HG03066 (cell line): ENCODE results near the gene RPS10.

ENCODE experiments used
- ATAC-seq: cut with Tn5 transposase; IDR thresholded peaks from one replicate; pipeline ENCODE4 v1.9.1; 2021; ENCODE audit warnings: low read depth; ENCODE audit not compliant: unreplicated experiment

The RPS10 gene

GRCh38 chr6:34425498-34426410, at the start of gene RPS10:
TSS of gene RPS10 (minus strand) at chr6:34426069. CDS start at chr6:34425221, 848 bp downstream.
- peak; percentile 79 for ATAC-seq

- ATAC-seq: no peak
These were observed 49.4 kb upstream of the RPS10 start for GRCh38 chr6:34475238-34475682.

- no peak for ATAC-seq
These were observed 48.9 kb upstream of the RPS10 start for GRCh38 chr6:34474754-34475153.

- ATAC-seq: no peak
These were observed 48.1 kb upstream of the RPS10 start for GRCh38 chr6:34473967-34474366.

DNA sequence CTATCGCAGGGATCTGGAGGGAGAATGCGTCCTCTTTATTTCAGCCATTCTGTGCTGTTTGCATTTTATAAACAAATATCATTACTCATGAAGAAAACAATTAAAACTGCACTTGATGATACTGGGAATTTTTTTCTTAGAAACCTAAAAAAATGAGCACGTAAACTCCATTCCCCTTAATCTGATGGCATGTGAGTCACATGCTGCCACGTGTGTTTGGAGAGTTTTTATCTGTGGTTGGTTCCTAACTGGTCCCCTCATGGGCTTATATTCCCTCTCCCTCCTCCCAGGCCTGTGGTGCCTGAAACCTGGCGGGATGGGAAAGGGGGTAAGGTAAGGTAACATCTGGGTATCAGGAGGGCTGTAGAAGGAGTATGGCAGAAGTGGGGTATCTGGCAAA, 46.6 kb upstream of the RPS10 start:
- ATAC-seq: no peak

DNA sequence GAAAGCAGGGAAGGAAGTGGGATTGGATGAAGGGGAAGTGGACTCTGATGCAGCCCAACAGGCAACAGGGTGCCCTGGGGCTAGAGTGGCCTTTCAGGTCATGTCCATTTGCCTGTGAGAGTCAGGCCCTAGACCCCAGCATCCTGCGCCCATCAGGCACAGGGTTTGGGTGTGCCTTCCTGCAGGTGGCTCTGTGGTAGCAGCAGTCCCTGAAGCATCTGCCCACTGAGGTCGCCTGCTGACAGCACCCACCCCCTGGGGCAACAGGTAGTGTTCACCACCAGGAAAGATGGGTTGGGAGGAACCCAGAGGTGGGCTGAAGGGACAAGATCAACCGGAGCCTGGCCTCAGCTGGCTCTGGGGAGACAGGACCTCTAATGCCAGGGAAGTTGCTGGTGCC, 43.6 kb upstream of the RPS10 start:
- ATAC-seq: no peak

DNA sequence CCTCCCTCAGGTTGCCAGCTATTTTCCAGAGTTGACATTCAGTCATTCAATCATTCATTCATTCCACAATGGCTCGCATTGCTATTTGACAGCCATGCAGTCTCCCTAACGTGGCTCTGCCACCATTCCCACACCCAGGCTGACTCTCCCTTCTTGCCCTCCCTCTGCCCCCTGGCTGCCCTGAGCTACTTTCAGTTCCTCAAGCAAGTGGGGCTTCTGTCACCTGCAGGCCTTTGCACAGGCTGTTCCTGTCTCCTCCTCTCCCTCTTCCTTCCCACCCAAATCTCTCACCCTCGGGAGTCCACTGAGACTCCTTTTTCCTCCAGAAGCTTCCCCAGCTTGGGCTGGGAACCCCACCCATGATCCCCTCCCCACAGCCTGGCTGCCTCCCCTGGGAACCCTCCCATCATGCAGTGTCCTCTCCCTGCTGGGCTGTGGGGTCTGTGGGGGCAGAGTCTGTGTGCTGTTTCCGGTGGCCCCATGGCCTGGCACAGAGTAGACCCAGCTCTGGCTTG, 42.6 kb upstream of the RPS10 start:
- no peak for ATAC-seq

- ATAC-seq: no peak
These were observed 40.6 kb upstream of the RPS10 start for GRCh38 chr6:34466242-34467185.

DNA sequence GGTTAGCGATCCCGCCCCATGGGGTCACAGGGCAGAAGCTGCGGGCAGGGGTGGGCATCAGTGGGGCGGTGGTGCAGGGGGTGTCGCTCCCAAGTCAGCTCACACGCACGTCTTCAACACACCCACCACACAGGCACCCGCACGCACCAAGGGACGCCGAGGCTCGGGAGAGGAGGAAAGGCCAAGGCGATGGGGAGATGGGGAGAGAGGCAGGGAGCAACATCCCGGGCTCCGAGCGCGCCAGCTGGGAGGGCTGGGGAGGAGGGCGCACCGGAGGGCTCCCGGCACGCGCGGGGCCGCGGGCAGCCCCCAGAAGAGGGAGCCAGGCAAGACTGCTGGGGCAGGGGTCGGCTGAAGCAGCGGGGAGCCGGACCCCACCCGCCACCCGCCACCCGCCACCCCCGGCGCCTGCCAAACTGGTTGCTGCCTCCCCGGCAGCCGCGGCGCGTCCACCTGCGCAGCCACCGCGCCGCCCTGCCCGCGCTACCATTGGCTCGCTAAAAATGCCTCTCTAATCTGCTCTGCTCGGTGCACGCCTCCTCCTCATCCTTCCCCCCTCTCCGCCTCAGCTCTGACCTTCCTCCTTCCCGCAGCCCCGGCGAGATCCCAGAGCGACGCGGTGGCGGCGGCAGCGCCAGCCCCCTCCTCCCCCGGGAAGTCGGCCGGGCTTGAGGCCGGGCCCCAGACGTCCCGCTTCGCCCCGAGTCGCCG, 39.8 kb upstream of the RPS10 start, which contains the start of gene PACSIN1:
PACSIN1 (plus strand) TSS at position 546 of the 711 bp plus-strand sequence. CDS start 60,230 bp downstream, outside the sequence.
- ATAC-seq: no peak

- ATAC-seq: no peak
These were observed 38.0 kb upstream of the RPS10 start for GRCh38 chr6:34463849-34464248.

GRCh38 chr6:34463299-34463698, 37.4 kb upstream of the RPS10 start:
- ATAC-seq: no peak

- no peak for ATAC-seq
These were observed 36.7 kb upstream of the RPS10 start for GRCh38 chr6:34462551-34462971.

GRCh38 chr6:34462010-34462409, 36.1 kb upstream of the RPS10 start:
- ATAC-seq: no peak

GRCh38 chr6:34460796-34461507, 35.1 kb upstream of the RPS10 start:
- no peak for ATAC-seq

GRCh38 chr6:34459899-34460593, 34.2 kb upstream of the RPS10 start:
- ATAC-seq: no peak

- no peak for ATAC-seq
These were observed 32.2 kb upstream of the RPS10 start for GRCh38 chr6:34457742-34458735.

DNA sequence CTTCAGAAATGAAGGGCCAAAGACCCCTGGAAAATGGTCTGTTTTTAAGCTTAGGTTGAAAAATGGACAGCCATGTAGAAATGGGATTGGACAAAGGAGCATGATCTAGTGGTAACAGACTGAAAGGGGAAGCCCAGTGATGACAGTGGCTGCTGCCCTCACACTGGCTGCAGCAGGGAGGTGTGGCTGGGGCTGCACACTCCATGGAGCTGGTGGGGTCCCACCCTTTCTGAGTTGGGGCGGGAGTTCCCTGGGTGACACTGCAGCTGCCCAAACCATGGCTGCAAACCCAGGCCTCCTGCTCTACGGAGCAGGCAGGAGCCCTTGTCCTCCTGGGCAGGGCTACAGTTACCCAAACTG, 31.5 kb upstream of the RPS10 start:
- ATAC-seq: no peak

- ATAC-seq: no peak
These were observed 30.0 kb upstream of the RPS10 start for GRCh38 chr6:34455831-34456230.
